Measurements from ENCODE around the gene FOXM1. TPM values are rescaled to one million over a fixed set of nuclear protein-coding genes. Genes with fewer than 3 reads are reported as not detected.
A peak's percentile ranks its signal among the peaks of the same experiment; 100 is the strongest.

Gene FOXM1
- total and polyA plus RNA-seq, 2 of the 13 experiments (the other 11 are each of a cell fraction or from before 2014, with no cell fraction given): 17.1 to 25.9 TPM

DNA sequence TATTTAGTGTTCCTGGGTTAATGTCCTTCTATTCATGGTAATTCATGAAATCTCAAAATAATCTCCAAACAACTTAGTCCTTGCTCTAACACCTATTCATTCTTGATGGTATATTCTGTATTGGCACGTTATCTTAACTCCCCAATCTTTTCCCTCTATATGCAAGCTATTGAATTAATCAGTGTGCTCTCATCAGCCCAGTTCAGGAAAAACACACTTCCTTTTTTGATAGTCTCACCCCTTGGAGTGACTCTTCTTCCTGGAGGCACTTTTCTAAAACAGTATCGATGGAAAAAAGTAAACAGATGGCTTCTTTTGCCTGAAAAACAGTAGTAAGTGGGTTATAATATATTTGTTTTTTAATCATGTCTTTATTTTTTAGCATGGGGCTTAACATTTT is 42.3 kb upstream of the FOXM1 start (continued):
- TF ChIP-seq ZNF749 (CRISPR knock-in tag; IDR thresholded peaks at IDR 0.05; ENCODE audit: borderline replicate concordance): no peak
- TF ChIP-seq, protein P1, sequence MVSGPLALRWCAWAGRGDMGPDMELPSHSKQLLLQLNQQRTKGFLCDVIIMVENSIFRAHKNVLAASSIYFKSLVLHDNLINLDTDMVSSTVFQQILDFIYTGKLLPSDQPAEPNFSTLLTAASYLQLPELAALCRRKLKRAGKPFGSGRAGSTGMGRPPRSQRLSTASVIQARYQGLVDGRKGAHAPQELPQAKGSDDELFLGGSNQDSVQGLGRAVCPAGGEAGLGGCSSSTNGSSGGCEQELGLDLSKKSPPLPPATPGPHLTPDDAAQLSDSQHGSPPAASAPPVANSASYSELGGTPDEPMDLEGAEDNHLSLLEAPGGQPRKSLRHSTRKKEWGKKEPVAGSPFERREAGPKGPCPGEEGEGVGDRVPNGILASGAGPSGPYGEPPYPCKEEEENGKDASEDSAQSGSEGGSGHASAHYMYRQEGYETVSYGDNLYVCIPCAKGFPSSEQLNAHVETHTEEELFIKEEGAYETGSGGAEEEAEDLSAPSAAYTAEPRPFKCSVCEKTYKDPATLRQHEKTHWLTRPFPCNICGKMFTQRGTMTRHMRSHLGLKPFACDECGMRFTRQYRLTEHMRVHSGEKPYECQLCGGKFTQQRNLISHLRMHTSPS (CRISPR knock-in tag; IDR thresholded peaks at IDR 0.05; ENCODE audit: low read depth): no peak
- no peak for TF ChIP-seq RFXAP (CRISPR knock-in tag; IDR thresholded peaks at IDR 0.05; ENCODE audit: borderline replicate concordance)
- TF ChIP-seq RBFOX2 (IDR thresholded peaks at IDR 0.05; ENCODE audit: low read depth, low read length): no peak

DNA sequence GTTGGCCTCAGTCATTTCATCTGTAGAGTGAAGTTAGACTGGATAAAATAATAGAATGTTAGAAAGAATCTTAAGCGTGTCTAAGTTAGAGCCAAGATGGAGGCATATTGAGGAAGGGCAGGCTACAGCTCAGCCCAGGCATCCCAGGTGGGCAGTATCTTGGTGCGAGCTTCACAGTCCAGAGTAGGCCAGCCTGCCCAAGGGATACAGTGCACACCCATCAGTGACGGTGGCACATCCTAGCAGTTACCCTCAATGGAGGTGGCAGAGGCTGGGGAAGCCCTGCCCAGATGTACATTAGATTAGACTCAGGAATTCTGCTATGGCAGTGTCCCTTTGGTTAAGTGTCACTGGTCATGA is 35.2 kb upstream of the FOXM1 start:
- in situ Hi-C loops (cut with HindIII; ENCODE audit: extremely low pct_ligation_motif_present, low pct_unique_long_range_greater_than_20kb): no loop called here
- no TSS peak for BruUV-seq (replicated peaks)
- POLR2A ChIA-PET: interaction anchor here (1.1 kb wide), 1 partner anchor 35 kb away, joined by 3 read pairs; the partner anchor contains the start of genes FOXM1 and RHNO1
- Histone ChIP-seq H4K20me1 (ENCODE audit: insufficient read depth, low read length) (no peaks in the 10 kb centered on the region), H3K27me3 (ENCODE audit: control insufficient read depth in 1 of 2, insufficient read depth in 2 of 2, low read length in 2 of 2) (no peaks in the 10 kb centered on the region), H2AFZ (ENCODE audit: low read length) (no peak overlapping the region), H3K9me3 (ENCODE audit: low read length) (no peaks in the 10 kb centered on the region), H3K4me2 (ENCODE audit: low read depth, low read length) (no peak overlapping the region), H3K79me2 (ENCODE audit: insufficient read depth, low read length) (peaks cover 6% of the 10 kb centered on the region), H3K4me1 (ENCODE audit: insufficient read depth, low read length) (no peaks in the 10 kb centered on the region), H3K9ac (ENCODE audit: insufficient read depth, low read depth, low read length) (no peak overlapping the region), H3K27ac (ENCODE audit: extremely low read length, insufficient read depth, low read length) (no peak overlapping the region), H3K4me3 (replicated peaks in 1 of 3; ENCODE audit: insufficient read depth in 1 of 3, low read depth in 2 of 3, low read length in 3 of 3) (no peak overlapping the region), H3K36me3 (replicated peaks in 1 of 2; ENCODE audit: control insufficient read depth in 1 of 2, insufficient read depth in 2 of 2, low read length in 2 of 2) (peaks cover 2 to 30% of the 10 kb centered on the region in 2 experiments)
- no peak for TF ChIP-seq ZNF430 (CRISPR knock-in tag; IDR thresholded peaks at IDR 0.05)
- DNase-seq (ENCODE audit: low spot score) (no peak), ATAC-seq (no peak), FAIRE-seq (no peak)
- CTCF ChIA-PET (ENCODE audit: low intra/inter-chr PET ratio, low total read pairs): no interaction called here
- WGBS (ENCODE audit: low lambda C conversion rate): 86% methylated on average over 2 of the region's 3 CpGs
- intact Hi-C loops (cut with micrococcal nuclease; ENCODE audit: unreplicated experiment): no loop called here

DNA sequence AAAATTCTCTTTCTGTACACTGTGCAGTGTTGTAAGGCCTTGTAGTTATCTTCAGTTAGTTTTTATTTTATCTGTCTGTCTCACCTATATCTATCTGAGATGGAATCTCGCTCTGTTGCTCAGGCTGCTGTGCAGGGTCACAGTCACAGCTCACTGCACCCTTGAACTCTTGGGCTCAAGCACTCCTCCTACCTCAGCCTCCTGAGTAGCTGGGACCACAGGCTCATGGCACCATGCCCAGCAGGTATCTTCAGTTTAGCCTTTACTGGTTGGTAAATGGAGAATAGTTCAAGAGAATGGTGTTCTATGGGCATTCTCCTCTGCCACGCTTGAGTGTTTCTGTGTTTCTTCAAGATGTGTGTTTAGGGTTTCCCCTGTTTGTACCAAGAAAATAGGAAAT is 27.3 kb upstream of the FOXM1 start:
- TF ChIP-seq ZNF878 (CRISPR knock-in tag; IDR thresholded peaks at IDR 0.05) (no peak), NCOA2 (CRISPR knock-in tag; IDR thresholded peaks at IDR 0.05) (no peak), KAT2B (IDR thresholded peaks at IDR 0.05; ENCODE audit: borderline replicate concordance, low read depth, low read length) (no peak), HNF4A (CRISPR knock-in tag; IDR thresholded peaks at IDR 0.05) (0 out of 2 replicates have a peak, but pooled peaks have one; percentile 9), MEIS2 (CRISPR knock-in tag; IDR thresholded peaks at IDR 0.05) (no peak)
- H2AFZ ChIP-seq (ENCODE audit: low read length): no peak overlapping the region
- intact Hi-C loops (cut with micrococcal nuclease; ENCODE audit: unreplicated experiment) (no loop called here), in situ Hi-C loops (cut with HindIII; ENCODE audit: extremely low pct_ligation_motif_present, low pct_unique_long_range_greater_than_20kb) (no loop called here)
- ATAC-seq (peak; percentile 60; the same call in 1 of the 3 replicates), DNase-seq (ENCODE audit: low spot score) (no peak), FAIRE-seq (peak; percentile 68)
- BruUV-seq (replicated peaks): no TSS peak
- H4K20me1 ChIP-seq (ENCODE audit: insufficient read depth, low read length): no peaks in the 10 kb centered on the region
- H3K27ac ChIP-seq (ENCODE audit: extremely low read length, insufficient read depth, low read length): no peak overlapping the region
- peaks cover 23% of the 10 kb centered on the region for H3K79me2 ChIP-seq (ENCODE audit: insufficient read depth, low read length)
- no peak overlapping the region for H3K9ac ChIP-seq (ENCODE audit: insufficient read depth, low read depth, low read length)
- H3K27me3 ChIP-seq (ENCODE audit: control insufficient read depth in 1 of 2, insufficient read depth in 2 of 2, low read length in 2 of 2): no peaks in the 10 kb centered on the region
- no peak overlapping the region for H3K4me3 ChIP-seq (replicated peaks in 1 of 3; ENCODE audit: insufficient read depth in 1 of 3, low read depth in 2 of 3, low read length in 3 of 3)
- ChIA-PET POLR2A (interaction anchor here (0.7 kb wide), 1 partner anchor 10 kb away, joined by 3 read pairs; no protein-coding TSS in a partner anchor), CTCF (ENCODE audit: low intra/inter-chr PET ratio, low total read pairs) (no interaction called here)
- peaks cover 10% of the 10 kb centered on the region for H3K4me1 ChIP-seq (ENCODE audit: insufficient read depth, low read length)
- 84% methylated on average over 2 of the region's 2 CpGs for WGBS (ENCODE audit: low lambda C conversion rate)
- H3K36me3 ChIP-seq (replicated peaks in 1 of 2; ENCODE audit: control insufficient read depth in 1 of 2, insufficient read depth in 2 of 2, low read length in 2 of 2): no peaks in the 10 kb centered on the region
- no peak overlapping the region for H3K4me2 ChIP-seq (ENCODE audit: low read depth, low read length)
- no peaks in the 10 kb centered on the region for H3K9me3 ChIP-seq (ENCODE audit: low read length)
